Activated CD4-positive, alpha-beta T cell treated with anti-CD3 and anti-CD28 coated beads, Interleukin-2, amount 50 U/mL, for 4 hours (primary cell): ENCODE measurements around the gene RSPH6A.
A peak's percentile ranks its signal among the peaks of the same experiment; 100 is the strongest.

Experiments used
- DNase-seq, 2 experiments: peaks; one replicate each; pipeline ENCODE4 v3.0.0-alpha.2; 2020

RSPH6A gene

DNA sequence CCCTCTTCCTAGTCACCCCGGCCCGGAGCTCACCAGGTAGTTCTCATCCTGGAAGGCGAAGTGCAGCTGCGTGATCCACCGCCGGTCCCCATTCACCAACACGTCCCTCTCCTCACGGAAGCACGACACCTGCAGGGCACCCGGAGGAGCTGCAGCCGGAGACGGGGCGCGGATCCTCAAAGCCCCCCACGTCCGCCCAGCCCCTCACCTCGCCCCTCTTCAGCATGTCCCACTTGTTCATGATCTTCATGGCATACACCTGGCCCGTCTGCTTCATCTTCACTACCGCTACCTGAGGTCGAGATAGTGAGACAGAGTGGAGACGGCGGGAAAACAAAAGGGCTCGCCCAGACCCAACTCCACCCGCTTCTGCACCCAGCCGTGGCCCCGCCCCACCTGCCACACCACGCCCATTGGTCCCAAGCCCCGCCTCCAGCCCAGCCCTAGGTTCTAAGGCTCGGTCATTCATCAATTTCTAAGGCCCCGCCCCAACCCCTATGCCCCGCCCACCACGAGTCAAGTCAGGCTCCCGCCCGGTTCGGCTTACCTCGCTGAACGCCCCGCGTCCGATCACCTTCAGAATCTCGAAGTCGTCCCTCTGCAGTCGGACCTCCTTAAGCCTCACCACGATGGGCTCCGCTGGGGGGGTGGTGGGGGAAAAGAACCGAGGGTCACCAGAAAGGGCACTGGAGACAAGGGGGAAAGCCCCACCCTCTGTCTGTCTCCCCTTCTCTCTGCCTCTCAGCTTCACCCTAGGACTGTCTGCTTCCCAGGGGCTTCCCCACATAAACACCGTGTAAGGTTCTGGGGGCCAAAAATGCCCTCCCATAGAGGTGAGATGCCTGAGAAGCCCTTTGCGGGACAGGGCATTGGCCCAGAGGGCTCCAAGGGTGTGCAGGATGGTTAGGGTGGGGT lies 35.6 kb downstream of the RSPH6A start:
- peak; percentile 80 to 84 for DNase-seq

GRCh38 chr19:45778010-45778661 lies 37.0 kb downstream of the RSPH6A start:
- DNase-seq: no peak

GRCh38 chr19:45777395-45777961 lies 37.6 kb downstream of the RSPH6A start:
- DNase-seq: no peak

DNA sequence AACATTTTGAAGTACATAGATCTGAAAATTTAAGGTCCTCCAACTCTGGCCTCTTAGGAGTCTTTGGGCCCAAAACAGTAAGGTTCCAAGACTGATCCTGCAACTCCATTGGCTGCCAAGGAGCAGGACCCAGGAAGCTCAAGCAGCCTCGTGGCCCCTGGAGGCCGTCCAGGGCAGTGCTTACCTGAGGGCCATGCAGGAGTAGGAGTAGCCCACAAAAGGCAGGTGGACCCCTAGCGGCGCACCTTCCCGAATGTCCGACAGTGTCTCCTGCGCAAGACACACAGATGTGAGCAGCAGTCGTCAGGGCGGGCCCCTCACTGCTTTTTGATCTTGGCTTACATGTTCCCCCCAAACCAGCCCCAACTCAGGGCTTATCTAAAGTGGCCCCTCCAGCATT lies 40.3 kb downstream of the RSPH6A start:
- DNase-seq: no peak

- no peak for DNase-seq
These were observed 41.7 kb downstream of the RSPH6A start for GRCh38 chr19:45773384-45773783.

DNA sequence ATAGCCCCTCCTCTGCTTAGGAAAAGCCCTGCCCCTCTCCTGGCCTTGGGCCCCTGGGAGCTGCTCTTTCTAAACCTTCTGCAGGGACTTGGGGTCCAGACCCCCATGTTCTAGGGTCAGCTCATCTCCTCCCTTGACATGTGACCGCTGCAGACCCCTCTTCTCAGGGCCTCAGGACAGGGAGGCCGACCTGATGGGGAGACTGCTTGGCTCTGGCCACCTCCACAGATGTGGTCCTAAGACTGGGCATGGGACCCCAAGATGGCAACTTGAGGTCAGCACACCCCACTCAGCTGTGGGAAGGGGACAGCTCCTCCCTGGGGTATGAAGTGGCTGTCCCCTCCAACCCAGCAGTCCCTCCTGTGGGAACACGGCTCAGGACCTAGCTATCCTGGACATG lies 42.2 kb downstream of the RSPH6A start:
- DNase-seq: no peak

DNA sequence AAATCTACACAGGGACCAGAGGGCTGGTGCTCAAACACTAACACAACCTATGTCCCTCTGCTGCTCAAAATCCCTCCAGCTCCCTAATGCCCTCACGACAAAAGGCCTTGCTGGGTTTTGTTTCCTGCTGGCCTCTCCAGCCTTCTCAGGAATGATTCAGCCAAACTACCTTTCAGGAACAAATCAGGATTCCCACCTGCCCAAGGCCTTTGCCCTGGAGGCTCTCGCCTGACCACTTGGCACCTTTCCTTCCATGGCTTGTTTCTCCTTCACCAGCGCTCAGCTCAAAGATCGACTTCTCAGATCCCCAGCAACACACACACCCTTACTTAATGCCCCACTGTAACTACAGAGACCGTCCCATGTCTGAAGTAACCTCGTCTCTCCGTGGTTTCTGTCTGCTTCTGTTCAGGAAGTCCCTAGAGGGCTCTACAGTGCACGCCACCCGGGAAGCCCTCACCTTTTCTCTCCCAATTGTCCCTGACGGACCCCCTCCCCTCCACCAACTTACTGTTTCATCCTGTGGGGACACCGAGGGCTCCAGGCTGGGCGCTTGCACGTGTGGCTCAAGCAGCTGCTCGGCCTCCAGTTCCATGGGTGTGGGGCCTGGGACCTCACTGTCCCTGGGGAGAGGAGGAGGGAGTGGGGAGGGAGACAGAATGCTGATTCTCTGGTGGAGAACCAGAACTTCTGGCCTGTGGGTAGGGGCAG lies 42.8 kb downstream of the RSPH6A start:
- DNase-seq: no peak

GRCh38 chr19:45771311-45771933 lies 43.7 kb downstream of the RSPH6A start:
- no peak for DNase-seq

GRCh38 chr19:45770192-45771101 lies 44.7 kb downstream of the RSPH6A start:
- DNase-seq: peak; percentile 85 to 86

DNA sequence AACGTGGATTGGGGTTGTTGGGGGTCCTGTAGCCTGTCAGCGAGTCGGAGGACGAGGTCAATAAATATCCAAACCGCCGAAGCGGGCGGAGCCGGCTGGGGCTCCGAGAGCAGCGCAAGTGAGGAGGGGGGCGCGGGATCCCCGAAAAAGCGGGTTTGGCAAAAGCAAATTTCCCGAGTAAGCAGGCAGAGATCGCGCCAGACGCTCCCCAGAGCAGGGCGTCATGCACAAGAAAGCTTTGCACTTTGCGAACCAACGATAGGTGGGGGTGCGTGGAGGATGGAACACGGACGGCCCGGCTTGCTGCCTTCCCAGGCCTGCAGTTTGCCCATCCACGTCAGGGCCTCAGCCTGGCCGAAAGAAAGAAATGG lies 45.3 kb downstream of the RSPH6A start:
- peak; percentile 52 to 55 for DNase-seq

- peak; percentile 89 to 90 for DNase-seq
These were observed 45.9 kb downstream of the RSPH6A start, which contains the start of gene SIX5 for GRCh38 chr19:45768984-45769782. Gene SIX5, minus strand, starts transcription at chr19:45769252. Its CDS starts 408 bp downstream, at chr19:45768844.

DNA sequence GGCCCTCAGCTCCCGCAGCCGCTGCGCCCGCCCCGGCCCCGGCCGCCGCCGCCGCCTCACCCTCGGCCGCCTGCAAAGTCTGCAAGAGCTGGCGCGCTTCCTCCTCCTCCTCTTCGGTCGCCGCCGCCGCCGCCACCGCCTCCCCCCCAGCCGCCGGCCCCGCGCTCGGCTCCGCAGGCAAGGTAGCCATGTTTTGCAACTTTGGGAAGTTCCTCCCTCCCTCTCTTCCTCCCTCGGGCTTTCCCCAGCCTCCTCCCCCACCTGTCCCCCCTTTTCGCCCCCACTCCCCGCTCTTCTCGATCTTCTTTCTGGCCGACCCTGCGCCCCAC lies 46.5 kb downstream of the RSPH6A start:
- DNase-seq: peak in 1 of 2 experiments; percentile 19

DNA sequence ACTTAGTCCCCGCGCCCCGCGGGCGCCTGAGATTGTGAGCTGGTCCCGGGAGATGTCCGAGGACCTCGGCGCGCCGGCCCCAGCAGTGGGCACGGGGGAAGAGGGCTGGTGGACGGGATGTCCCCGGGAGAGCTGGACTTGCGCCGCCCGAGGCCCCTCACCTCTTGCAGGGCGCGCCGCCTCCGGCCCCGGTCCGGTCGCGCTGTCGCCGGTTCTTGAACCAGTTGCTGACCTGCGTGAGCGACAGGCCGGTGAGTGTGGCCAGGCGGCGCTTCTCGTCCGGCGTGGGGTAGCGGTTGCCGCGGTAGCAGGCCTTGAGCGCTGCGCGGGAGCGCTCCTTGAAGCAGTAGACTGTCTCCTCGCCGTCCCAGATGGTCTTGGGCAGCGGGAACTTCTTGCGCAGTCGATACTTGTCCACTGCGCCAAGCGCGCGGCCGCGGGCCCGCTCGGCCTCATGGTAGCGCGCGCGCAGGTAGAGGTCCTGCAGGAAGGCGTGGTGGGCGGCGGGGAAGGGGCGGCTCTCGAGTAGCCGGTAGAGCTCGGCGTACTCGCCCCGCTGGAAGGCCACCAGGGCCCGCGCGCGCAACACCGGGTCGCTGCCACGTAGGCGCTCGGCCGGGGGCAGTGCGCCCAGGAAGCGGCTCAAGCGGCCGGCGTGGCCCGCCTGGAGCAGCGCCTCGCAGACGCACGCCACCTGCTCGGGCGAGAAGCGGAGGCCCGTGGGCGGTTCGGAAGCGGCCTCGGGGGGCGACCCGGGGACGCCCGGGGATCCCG lies 47.0 kb downstream of the RSPH6A start:
- DNase-seq: no peak

DNA sequence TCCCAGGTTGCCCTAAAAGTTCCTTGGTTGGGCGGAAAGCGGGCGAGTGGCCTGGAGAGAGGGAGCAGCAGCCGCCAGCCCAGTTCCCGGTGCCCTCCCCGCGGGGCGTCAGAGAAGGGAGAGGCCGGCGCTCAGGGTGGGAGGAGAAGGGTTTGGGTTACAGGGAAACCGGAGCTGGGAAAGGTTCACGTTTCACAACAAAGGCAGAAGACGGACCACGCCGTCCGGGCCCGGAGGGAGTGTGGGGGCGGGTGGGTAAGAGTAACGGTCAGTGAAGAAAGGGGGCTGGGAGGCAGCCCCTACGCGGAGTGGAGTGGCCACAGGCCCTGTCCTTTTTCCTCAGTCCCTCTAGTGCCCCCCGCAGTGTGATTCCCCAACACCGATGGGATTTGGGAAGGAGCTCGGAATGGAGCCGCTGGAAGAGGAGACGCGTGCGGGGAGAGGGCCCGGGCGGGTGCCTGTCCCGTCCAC lies 47.7 kb downstream of the RSPH6A start:
- no peak for DNase-seq

GRCh38 chr19:45766869-45767346 lies 48.2 kb downstream of the RSPH6A start:
- no peak for DNase-seq

DNA sequence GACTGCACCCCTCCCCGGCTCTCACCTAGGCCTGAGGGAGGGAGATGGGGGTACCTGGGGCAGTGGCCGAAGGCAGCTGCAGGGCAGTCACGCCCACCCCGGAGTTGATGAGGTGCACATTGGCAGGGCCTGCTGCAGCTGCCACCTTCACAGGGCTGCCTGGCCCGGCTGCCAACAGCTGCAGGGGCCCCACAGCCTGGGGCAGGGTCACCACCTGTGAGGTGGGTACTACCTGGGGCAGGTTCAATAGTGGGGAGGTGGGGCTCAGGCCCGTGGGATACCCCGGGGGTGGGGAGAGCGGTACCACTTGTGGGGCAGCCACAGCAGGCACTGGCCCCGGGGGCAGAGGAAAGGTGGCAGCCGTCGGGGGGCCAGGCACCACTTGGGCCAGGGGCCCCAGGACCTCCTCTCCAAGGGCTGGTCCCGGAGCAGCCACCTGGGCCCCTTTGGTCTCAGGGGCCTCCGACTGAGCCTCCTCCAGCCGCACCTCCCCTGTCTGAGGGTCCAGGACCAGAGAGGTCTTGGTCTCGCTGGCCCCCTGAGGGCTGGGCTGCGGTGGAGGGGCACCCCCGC lies 48.7 kb downstream of the RSPH6A start:
- DNase-seq: no peak

DNA sequence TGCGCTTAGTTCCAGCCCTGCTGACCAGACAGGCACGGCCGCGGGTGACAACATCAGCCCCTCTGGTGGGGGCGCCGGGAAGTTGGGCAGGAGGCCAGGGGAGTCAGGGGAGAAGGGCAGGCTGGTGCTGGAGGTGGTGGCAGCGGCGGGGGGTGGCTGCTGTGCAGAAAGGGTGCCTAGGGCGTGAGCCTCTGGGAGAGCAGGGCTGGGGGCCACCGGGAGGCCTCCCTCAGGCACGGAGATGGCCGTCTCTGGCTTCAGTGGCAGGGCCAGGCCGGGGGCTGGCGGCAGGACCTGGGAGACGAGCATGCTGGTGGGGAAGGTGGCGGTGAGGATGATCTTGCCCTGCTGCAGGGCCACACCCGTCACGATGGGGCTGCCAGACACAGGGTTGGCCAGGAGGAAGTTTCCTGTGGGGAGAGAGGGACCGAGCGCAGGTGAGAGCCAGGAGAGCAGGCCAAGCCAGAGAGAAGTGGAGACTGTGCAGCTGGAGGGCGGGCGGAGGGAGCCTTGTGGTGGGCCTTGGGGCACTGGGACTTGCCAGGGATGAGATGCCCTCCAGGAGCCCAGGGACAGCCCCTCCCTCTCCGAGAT lies 49.3 kb downstream of the RSPH6A start:
- DNase-seq: no peak

GRCh38 chr19:45764945-45765701 lies 50.0 kb downstream of the RSPH6A start:
- DNase-seq: no peak
